Colonic mucosa (tissue), 4 donors: ENCODE measurements around the gene EPS8L2. TPM values are rescaled to one million over a fixed set of nuclear protein-coding genes. Genes with fewer than 3 reads are reported as not detected.
"Not testable (repeated sequence)": the region's sequence is repeated elsewhere in the genome, so short reads cannot be mapped to it uniquely, and the experiment has no call there.

Source experiments
- DNase-seq: peaks from one replicate; pipeline ENCODE4 v3.0.0-alpha.2; 2020
- H3K27ac ChIP-seq: fragments of 200-600 bp; one replicate; pipeline ENCODE4 v1.8.0; 2021
- H3K27me3 ChIP-seq: fragments of 200-600 bp; one replicate; pipeline ENCODE4 v1.8.0; 2021
- H3K36me3 ChIP-seq: fragments of 200-600 bp; one replicate; pipeline ENCODE4 v1.8.0; 2021
- H3K4me1 ChIP-seq: fragments of 200-600 bp; one replicate; pipeline ENCODE4 v1.8.0; 2021; ENCODE audit warnings: mild to moderate bottlenecking
- H3K4me3 ChIP-seq: fragments of 200-600 bp; one replicate; pipeline ENCODE4 v1.8.0; 2021
- H3K9ac ChIP-seq, 2 donors: one replicate each; pipeline ENCODE4 v1.7.0; 2013; ENCODE audit warnings: control low read depth in 2 of 2, low read depth in 2 of 2, low read length in 2 of 2
- H3K9me3 ChIP-seq: fragments of 200-600 bp; one replicate; pipeline ENCODE4 v1.8.0; 2021
- intact Hi-C: fragments of 100-400 bp; cut with DNase I; formaldehyde crosslinking; loops from one replicate; pipeline ENCODE4 v1.14.1; 2022
- total RNA-seq, 2 donors: library from RNA; stranded (reverse); fragmentation: NEBNext Ultra II Directional in 1 of 2; extraction: Animal tissue kit (Norgen Biotek cat#: 25700) in 1 of 2; gene quantifications; one replicate each; pipeline ENCODE4 v1.2.1, GENCODE V29; 2021
- TF ChIP-seq, protein P1 (sequence below): fragments of 200-600 bp; IDR thresholded peaks from one replicate; pipeline ENCODE4 v1.8.0; 2022; ENCODE audit warnings: antibody characterized with exemption, mild to moderate bottlenecking
- donor health status: healthy.
- donor health status: DM: no; HTN: no; CAD: no.
- donor health status: DM: no; HTN: no; CAD: no.

EPS8L2 gene
- total RNA-seq, 2 donors from 2014 or later = 192 to 254 TPM

DNA sequence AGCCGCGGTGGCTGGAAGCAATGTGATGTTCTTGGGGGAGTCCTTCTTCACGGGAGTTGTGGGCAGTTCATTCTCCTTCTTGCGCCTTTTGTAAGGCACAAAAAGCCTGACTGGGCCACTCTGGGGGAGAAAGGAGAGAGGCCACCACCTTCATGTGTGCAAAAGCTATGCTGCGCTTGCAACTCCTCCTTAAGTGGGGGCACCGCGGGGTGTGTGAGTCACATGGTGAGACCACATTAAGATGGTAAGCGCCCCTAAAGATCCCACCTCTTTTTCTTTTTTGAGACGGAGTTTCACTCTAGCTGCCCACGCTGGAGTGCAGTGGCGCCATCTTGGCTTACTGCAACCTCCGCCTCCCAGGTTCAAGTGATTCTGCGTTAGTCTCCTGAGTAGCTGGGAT lies 25.1 kb upstream of the EPS8L2 start:
- no peak overlapping the region for H3K27ac ChIP-seq

DNA sequence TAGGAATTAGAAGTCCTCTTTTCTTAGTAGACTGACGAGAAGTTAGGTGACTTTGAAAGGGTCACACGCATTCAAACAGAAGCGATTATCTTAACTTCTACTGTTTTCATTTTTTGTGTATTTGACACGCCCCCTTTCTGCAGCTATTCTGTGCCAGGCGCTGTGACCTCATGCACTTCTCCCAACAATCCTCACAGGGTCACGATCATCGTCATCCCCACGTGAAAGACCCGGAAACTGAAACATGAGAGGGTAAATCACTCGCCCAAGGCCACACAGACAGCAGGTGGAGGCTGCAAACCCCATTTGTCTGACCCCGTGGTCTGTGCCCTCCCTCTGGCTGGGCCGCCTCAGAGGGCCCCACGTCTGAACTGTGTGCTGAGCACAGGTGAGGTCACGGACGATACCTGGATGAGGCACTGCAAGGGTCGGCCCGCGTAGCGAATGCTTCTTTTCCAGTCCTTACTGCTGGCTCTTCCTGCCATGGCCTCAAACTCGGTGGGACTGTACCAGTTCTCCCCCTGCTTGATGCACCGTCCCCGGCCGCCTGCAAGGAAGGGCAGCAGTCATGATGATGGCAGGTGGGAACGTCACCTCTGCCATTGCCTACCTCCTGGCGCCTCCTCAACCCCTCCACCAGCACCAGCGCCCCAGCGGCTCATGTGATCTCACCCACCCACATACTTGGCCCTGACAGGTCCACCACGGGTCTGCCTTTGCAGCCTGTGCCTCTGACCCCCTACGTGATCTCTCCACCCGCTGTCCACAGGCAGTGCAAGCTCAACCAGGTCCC lies 19.4 kb upstream of the EPS8L2 start:
- Histone ChIP-seq H3K36me3 (no peaks in the 10 kb centered on the region), H3K4me3 (no peak overlapping the region), H3K9ac (no peak overlapping the region), H3K27me3 (no peaks in the 10 kb centered on the region), H3K9me3 (no peaks in the 10 kb centered on the region), H3K27ac (no peak overlapping the region), H3K4me1 (peaks cover 4% of the 10 kb centered on the region)
- intact Hi-C loops = no loop called here
- no peak for DNase-seq
- TF ChIP-seq, protein P1, sequence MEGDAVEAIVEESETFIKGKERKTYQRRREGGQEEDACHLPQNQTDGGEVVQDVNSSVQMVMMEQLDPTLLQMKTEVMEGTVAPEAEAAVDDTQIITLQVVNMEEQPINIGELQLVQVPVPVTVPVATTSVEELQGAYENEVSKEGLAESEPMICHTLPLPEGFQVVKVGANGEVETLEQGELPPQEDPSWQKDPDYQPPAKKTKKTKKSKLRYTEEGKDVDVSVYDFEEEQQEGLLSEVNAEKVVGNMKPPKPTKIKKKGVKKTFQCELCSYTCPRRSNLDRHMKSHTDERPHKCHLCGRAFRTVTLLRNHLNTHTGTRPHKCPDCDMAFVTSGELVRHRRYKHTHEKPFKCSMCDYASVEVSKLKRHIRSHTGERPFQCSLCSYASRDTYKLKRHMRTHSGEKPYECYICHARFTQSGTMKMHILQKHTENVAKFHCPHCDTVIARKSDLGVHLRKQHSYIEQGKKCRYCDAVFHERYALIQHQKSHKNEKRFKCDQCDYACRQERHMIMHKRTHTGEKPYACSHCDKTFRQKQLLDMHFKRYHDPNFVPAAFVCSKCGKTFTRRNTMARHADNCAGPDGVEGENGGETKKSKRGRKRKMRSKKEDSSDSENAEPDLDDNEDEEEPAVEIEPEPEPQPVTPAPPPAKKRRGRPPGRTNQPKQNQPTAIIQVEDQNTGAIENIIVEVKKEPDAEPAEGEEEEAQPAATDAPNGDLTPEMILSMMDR = no peak

More for the DNA sequence above, 25.1 kb upstream of the EPS8L2 start:
- H3K9ac ChIP-seq = no peak overlapping the region
- H3K4me1 ChIP-seq = no peaks in the 10 kb centered on the region
- no peaks in the 10 kb centered on the region for H3K27me3 ChIP-seq
- TF ChIP-seq, protein P1 = no peak
- DNase-seq = no peak
- intact Hi-C loops = no loop called here
- H3K36me3 ChIP-seq = no peaks in the 10 kb centered on the region
- H3K9me3 ChIP-seq = no peaks in the 10 kb centered on the region
- no peak overlapping the region for H3K4me3 ChIP-seq

DNA sequence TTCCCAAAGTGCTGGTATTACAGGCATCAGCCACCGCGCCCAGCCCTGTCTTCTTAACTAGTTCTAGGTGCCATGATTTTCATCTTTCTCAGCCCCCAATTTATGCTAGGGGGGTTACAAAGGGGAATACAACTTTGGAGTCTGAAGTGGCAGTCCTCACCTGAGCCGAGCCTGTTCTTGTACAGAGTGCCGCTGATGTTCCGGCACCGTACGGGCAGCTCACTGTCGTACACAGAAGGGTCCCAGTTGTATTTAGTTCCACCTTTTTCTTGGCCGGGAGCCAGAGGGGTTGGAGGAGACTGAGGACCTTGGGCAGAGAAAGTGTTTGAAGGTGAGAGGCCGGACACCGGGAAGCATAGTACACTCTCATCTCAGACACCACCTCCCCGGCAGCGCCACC lies 18.3 kb upstream of the EPS8L2 start:
- H3K27ac ChIP-seq = no peak overlapping the region
- TF ChIP-seq, protein P1 = no peak
- intact Hi-C loops = no loop called here
- no peaks in the 10 kb centered on the region for H3K27me3 ChIP-seq
- H3K9me3 ChIP-seq = no peaks in the 10 kb centered on the region
- peaks cover 4% of the 10 kb centered on the region for H3K4me1 ChIP-seq
- H3K9ac ChIP-seq = no peak overlapping the region
- DNase-seq = no peak
- H3K36me3 ChIP-seq = no peaks in the 10 kb centered on the region
- no peak overlapping the region for H3K4me3 ChIP-seq

DNA sequence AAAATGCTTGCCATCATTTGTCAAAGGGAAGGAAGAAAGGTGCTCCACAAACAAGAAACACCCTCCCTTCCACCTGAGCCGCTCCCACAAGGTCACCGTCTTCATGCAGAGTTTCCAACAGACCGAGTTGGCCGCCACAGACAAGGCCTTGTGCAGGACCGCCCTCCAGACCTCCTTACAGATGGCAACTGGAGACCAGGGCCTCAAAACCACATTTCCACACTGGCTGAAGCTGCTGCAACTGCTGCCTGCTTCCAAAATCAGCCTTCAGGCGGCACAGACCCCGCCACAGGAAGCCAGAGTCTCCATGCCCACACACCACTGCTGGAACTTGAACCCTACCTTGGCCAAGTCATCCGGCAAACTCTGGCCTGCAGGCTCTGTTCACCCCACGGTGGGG lies 17.4 kb upstream of the EPS8L2 start:
- H3K4me3 ChIP-seq = no peak overlapping the region
- intact Hi-C loops = no loop called here
- no peak for DNase-seq
- H3K9me3 ChIP-seq = no peaks in the 10 kb centered on the region
- H3K27ac ChIP-seq = no peak overlapping the region
- H3K4me1 ChIP-seq = peaks cover 9% of the 10 kb centered on the region
- no peaks in the 10 kb centered on the region for H3K27me3 ChIP-seq
- no peaks in the 10 kb centered on the region for H3K36me3 ChIP-seq
- TF ChIP-seq, protein P1 = no peak
- no peak overlapping the region for H3K9ac ChIP-seq

DNA sequence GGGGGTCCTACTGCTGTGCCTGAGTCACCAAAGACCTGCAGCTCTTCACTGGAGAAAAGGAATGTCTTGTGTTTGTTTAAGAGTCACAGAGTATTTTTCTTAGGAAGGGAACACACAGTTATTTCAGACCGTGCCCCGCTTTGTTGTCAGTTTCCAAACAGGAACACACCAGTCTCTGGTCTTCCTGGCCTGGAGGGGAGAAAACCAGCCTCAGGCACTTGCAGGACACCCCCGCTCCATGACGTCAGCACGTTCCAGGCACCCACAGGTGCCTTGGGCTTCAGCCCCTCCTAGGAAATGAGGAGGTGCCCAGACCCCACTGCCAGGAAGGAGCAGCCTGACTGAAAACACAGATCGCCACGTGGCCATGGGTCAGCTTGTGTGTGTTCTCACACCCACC lies 16.4 kb upstream of the EPS8L2 start:
- H3K36me3 ChIP-seq = no peaks in the 10 kb centered on the region
- TF ChIP-seq, protein P1 = no peak
- H3K27me3 ChIP-seq = no peaks in the 10 kb centered on the region
- intact Hi-C loops = no loop called here
- no peaks in the 10 kb centered on the region for H3K9me3 ChIP-seq
- peaks cover 11% of the 10 kb centered on the region for H3K4me1 ChIP-seq
- DNase-seq = no peak
- no peak overlapping the region for H3K27ac ChIP-seq
- no peak overlapping the region for H3K9ac ChIP-seq
- H3K4me3 ChIP-seq = no peak overlapping the region

DNA sequence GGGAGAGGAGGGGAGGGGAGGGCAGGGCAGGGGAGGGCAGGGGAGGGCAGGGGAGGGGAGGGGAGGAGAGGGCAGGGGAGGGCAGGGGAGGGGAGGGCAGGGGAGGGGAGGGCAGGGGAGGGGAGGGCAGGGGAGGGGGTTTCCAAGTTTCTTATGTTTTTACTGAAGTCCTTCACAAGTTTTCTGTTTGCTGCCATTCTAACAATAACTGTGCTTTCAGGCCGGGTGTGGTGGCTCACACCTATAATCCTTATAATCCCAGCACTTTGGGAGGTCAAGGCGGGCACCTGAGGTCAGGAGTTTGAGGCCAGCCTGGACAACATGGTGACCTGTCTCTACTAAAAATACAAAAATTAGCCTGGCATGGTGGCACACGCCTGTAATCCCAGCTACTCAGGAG lies 15.8 kb upstream of the EPS8L2 start:
- H3K36me3 ChIP-seq, intact Hi-C loops, H3K27me3 ChIP-seq: not testable (repeated sequence)

More for the DNA sequence above, 15.8 kb upstream of the EPS8L2 start:
- peak overlapping the region; percentile 40 for H3K27ac ChIP-seq
- not testable (repeated sequence) for H3K9ac ChIP-seq, DNase-seq, H3K9me3 ChIP-seq, H3K4me3 ChIP-seq
- H3K4me1 ChIP-seq = peaks cover 11% of the 10 kb centered on the region
